HepG2 (cell line): ENCODE data around the gene DEFB123. TPM values are rescaled to one million over a fixed set of nuclear protein-coding genes. Genes with fewer than 3 reads are reported as not detected.

Source experiments
- ATF6 ChIP-seq: sonication (generic); formaldehyde crosslinking; conservative IDR thresholded peaks from 2 replicates; pipeline ENCODE4 v1.4.0; 2020; ENCODE audit warnings: missing genetic modification reagents
- BORCS8-MEF2B ChIP-seq: sonication (generic); formaldehyde crosslinking; IDR thresholded peaks from 2 replicates; pipeline ENCODE4 v1.8.0; 2022; ENCODE audit warnings: mild to moderate bottlenecking, missing genetic modification reagents
- EP300 ChIP-seq, 3 experiments: sonication (generic) in 1 of 3; formaldehyde crosslinking in 1 of 3; IDR thresholded peaks; 2 replicates each; pipeline versions ENCODE4 v1.5.1 to v1.6.1; 2011 to 2020; ENCODE audit warnings: low read depth in 2 of 3, low read length in 2 of 3, borderline replicate concordance in 1 of 3, improper control_type of control experiment in 1 of 3, mild to moderate bottlenecking in 1 of 3, missing genetic modification reagents in 1 of 3, moderate library complexity in 1 of 3
- POLR2G ChIP-seq: fragments of 200-400 bp; formaldehyde crosslinking; IDR thresholded peaks from 2 replicates; pipeline ENCODE4 v1.6.1; 2018; ENCODE audit warnings: mild to moderate bottlenecking, low read depth, low read length, moderate library complexity
- SCMH1 ChIP-seq: sonication (generic); formaldehyde crosslinking; IDR thresholded peaks from 2 replicates; pipeline ENCODE4 v1.9.0; 2021; ENCODE audit warnings: missing genetic modification reagents, mild to moderate bottlenecking, borderline replicate concordance
- TCF7 ChIP-seq: sonication (generic); IDR thresholded peaks from 2 replicates; pipeline ENCODE4 v1.6.1; 2016; ENCODE audit warnings: antibody characterized with exemption, low read depth
- U2AF2 ChIP-seq: fragments of 200-400 bp; formaldehyde crosslinking; IDR thresholded peaks from 2 replicates; pipeline ENCODE4 v1.6.1; 2017; ENCODE audit warnings: low read depth, mild to moderate bottlenecking, low read length
- ZBTB33 ChIP-seq: sonication (generic); formaldehyde crosslinking; IDR thresholded peaks from 2 replicates; pipeline ENCODE4 v1.4.0; 2020; ENCODE audit warnings: missing genetic modification reagents
- ZNF362 ChIP-seq: sonication (generic); formaldehyde crosslinking; IDR thresholded peaks from 2 replicates; pipeline ENCODE4 v1.4.0; 2020; ENCODE audit warnings: missing genetic modification reagents, mild to moderate bottlenecking, borderline replicate concordance
- polyA plus RNA-seq, 8 experiments: library from polyadenylated mRNA; depleted of rRNA in 3 of 8; stranded (reverse) in 7 of 8; unstranded in 1 of 8; fragments of >200 nt; fragmentation: Illumina TruSeq in 4 of 8; extraction: Trizol in 4 of 8; gene quantifications; 2 replicates each; pipeline versions ENCODE4 v1.2.1 to v1.2.3, GENCODE V29; 2011 to 2016; ENCODE audit warnings: low read depth in 4 of 8, missing spikeins in 1 of 8, mixed read lengths in 1 of 8; ENCODE audit not compliant: insufficient read depth in 1 of 8
- total RNA-seq, 5 experiments: library from RNA; depleted of rRNA; stranded (reverse); fragments of >200 nt; fragmentation: Illumina TruSeq; extraction: Trizol; gene quantifications; 2 replicates each; pipeline ENCODE4 v1.2.3, GENCODE V29; 2016; ENCODE audit warnings: low read depth in 1 of 5
- TF ChIP-seq, protein P1 (sequence below): sonication (generic); formaldehyde crosslinking; IDR thresholded peaks from 2 replicates; pipeline ENCODE4 v1.5.0; 2020; ENCODE audit warnings: missing genetic modification reagents
- TF ChIP-seq, protein P2 (sequence below): sonication (generic); formaldehyde crosslinking; IDR thresholded peaks from 2 replicates; pipeline ENCODE4 v1.9.0; 2022; ENCODE audit warnings: low read depth, missing genetic modification reagents
- TF ChIP-seq, protein P3 (sequence below): sonication (generic); formaldehyde crosslinking; IDR thresholded peaks from 2 replicates; pipeline ENCODE4 v1.5.1; 2020; ENCODE audit warnings: missing genetic modification reagents, mild to moderate bottlenecking, borderline replicate concordance
- TF ChIP-seq, protein P4 (sequence below): sonication (generic); formaldehyde crosslinking; conservative IDR thresholded peaks from 2 replicates; pipeline ENCODE4 v1.8.1; 2023; ENCODE audit warnings: missing genetic modification reagents
- TF ChIP-seq, protein P5 (sequence below): IDR thresholded peaks from 2 replicates; pipeline ENCODE4 v1.6.1; 2016; ENCODE audit warnings: mild to moderate bottlenecking, missing biosample characterization, missing genetic modification reagents

The DEFB123 gene
- total and polyA plus RNA-seq, 2 of the 13 experiments (the other 11 are each of a cell fraction or from before 2014, with no cell fraction given) = not detected

- TF ChIP-seq, protein P1, sequence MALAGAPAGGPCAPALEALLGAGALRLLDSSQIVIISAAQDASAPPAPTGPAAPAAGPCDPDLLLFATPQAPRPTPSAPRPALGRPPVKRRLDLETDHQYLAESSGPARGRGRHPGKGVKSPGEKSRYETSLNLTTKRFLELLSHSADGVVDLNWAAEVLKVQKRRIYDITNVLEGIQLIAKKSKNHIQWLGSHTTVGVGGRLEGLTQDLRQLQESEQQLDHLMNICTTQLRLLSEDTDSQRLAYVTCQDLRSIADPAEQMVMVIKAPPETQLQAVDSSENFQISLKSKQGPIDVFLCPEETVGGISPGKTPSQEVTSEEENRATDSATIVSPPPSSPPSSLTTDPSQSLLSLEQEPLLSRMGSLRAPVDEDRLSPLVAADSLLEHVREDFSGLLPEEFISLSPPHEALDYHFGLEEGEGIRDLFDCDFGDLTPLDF (CRISPR knock-in tag) = no peak
- TF ChIP-seq, protein P2, sequence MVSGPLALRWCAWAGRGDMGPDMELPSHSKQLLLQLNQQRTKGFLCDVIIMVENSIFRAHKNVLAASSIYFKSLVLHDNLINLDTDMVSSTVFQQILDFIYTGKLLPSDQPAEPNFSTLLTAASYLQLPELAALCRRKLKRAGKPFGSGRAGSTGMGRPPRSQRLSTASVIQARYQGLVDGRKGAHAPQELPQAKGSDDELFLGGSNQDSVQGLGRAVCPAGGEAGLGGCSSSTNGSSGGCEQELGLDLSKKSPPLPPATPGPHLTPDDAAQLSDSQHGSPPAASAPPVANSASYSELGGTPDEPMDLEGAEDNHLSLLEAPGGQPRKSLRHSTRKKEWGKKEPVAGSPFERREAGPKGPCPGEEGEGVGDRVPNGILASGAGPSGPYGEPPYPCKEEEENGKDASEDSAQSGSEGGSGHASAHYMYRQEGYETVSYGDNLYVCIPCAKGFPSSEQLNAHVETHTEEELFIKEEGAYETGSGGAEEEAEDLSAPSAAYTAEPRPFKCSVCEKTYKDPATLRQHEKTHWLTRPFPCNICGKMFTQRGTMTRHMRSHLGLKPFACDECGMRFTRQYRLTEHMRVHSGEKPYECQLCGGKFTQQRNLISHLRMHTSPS (CRISPR knock-in tag) = no peak
- TF ChIP-seq U2AF2 (no peak), TCF7 (peak; percentile 53), ZBTB33 (no peak), BORCS8-MEF2B (CRISPR knock-in tag) (no peak), ZNF362 (CRISPR knock-in tag) (peak; percentile 96), POLR2G (peak; percentile 54), SCMH1 (CRISPR knock-in tag) (no peak), ATF6 (CRISPR knock-in tag) (no peak), EP300 (IDR thresholded peaks at IDR 0.05; ENCODE audit: low read depth in 2 of 2, low read length in 2 of 2) (0 out of 4 replicates have a peak, but pooled peaks of 1 of the 2 experiments have one; percentile 41), EP300 (CRISPR knock-in tag; IDR thresholded peaks at IDR 0.05; ENCODE audit: borderline replicate concordance) (no peak)
- TF ChIP-seq, protein P3, sequence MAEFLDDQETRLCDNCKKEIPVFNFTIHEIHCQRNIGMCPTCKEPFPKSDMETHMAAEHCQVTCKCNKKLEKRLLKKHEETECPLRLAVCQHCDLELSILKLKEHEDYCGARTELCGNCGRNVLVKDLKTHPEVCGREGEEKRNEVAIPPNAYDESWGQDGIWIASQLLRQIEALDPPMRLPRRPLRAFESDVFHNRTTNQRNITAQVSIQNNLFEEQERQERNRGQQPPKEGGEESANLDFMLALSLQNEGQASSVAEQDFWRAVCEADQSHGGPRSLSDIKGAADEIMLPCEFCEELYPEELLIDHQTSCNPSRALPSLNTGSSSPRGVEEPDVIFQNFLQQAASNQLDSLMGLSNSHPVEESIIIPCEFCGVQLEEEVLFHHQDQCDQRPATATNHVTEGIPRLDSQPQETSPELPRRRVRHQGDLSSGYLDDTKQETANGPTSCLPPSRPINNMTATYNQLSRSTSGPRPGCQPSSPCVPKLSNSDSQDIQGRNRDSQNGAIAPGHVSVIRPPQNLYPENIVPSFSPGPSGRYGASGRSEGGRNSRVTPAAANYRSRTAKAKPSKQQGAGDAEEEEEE = no peak
- TF ChIP-seq, protein P4, sequence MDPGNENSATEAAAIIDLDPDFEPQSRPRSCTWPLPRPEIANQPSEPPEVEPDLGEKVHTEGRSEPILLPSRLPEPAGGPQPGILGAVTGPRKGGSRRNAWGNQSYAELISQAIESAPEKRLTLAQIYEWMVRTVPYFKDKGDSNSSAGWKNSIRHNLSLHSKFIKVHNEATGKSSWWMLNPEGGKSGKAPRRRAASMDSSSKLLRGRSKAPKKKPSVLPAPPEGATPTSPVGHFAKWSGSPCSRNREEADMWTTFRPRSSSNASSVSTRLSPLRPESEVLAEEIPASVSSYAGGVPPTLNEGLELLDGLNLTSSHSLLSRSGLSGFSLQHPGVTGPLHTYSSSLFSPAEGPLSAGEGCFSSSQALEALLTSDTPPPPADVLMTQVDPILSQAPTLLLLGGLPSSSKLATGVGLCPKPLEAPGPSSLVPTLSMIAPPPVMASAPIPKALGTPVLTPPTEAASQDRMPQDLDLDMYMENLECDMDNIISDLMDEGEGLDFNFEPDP (CRISPR knock-in tag) = no peak
- TF ChIP-seq, protein P5, sequence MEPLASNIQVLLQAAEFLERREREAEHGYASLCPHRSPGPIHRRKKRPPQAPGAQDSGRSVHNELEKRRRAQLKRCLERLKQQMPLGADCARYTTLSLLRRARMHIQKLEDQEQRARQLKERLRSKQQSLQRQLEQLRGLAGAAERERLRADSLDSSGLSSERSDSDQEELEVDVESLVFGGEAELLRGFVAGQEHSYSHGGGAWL (CRISPR knock-in tag) = no peak
Measured at GRCh38 chr20:31449511-31450414, 9.3 kb downstream of the DEFB123 start (continued).
